ENCODE results near the gene SFTPB.
A peak's percentile ranks its signal among the peaks of the same experiment; 100 is the strongest.
"Not testable (repeated sequence)": the region's sequence is repeated elsewhere in the genome, so short reads cannot be mapped to it uniquely, and the experiment has no call there.

SFTPB gene

DNA sequence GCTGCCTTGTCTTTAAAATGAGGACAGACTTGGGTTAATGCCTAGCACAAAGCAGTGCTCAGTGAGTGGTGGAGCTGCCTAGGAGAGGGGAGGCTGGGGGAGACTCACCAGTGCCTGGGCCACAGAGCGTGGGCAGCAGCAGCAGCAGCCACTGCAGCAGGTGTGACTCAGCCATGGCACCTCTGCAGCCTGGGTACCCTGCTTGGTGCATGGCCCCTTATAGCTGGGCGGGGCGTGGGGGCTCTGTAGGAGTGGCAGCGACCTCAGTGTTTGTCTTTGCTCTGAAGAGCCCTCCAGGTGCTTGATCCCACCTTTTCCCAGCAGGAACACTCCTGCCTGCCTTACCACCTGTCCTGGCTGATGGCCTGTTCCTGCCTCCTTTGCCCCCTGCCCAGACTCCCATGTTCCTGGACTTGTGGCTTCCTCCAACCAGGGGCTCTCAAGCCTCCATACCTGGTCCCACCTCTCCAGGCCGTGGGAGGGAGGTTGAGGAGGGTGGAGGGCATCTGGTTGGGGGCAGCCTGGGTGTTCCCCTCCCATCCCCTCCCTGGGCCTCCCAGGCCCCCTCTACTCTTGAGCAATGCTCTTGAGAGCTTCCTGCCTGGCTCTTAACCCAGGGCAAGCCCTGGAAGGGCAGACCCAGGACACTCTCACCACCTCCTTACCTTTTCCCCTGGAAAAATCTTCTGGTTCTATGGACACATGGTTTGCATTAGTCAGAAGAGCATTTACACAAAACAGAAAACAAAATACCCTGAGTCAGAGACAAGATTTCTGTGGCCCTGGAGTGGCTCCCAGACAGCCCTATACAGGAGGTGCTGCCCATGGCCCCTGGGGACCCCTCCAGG is at the start of gene SFTPB:
SFTPB (minus strand) TSS at position 191 of the 848 bp plus-strand sequence; CDS start at position 175, 16 bp downstream.
- no peak for DNase-seq (ENCODE audit: low spot score)

DNA sequence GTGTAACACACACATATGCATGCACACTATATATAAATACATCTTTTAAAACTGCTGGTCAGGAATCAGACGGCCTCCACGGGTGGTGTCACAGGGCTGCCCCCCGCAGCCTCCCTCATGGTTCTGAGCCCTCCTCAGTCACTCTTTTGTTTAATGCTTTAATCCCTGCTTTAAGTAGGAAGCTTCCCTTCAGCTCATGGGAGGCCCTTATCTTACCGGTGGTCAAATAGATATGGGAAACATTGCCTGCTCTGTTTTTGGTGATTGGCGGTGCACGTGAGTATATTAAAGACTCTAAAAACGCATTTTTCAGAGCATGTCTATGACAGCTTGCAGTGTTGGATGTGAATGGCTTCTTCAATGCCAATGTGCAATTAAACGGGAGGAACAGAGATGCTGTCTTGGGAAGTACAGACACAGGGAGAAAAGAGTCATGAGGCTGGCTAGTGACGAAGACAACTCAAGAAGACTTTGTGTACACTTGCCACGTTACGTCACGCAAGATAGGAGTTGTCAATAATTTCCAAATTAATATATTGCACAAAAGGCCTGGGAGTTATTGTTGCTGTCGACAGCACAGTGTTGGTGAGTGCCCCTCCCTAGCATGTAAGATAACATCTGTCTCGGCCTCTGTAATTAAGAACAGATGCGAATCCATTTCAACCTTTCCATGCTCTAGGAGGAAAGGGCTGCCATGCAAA is 49.5 kb upstream of the SFTPB start:
- no peak for DNase-seq (ENCODE audit: low spot score)

DNA sequence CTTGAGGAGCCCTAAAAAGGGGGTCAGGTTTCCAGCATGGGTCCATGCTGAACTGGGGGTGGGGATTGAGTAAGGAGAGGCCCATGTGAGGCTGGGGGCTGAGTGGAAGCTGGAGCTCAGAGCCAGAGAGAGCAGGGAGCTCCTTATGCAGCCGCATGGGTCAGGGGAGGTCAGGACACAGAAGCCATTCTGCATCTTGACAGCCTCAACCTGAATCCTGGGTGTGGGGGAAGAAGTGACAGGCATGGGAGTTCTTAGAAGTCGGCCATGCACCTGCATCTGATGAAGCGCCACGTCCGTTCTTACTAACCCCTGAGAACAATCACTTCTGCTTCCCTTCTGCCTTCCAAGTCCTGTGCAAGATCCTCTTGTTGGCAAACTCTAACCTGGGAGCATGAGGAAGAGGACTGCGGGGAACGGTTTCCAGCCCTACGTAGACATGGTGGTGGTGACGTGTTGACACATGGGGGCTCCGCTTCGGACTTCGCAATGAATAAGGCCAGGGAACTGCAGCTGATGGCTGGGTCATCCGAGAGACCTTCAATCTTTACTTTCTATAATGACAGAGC is 48.4 kb upstream of the SFTPB start:
- DNase-seq (ENCODE audit: low spot score): no peak

DNA sequence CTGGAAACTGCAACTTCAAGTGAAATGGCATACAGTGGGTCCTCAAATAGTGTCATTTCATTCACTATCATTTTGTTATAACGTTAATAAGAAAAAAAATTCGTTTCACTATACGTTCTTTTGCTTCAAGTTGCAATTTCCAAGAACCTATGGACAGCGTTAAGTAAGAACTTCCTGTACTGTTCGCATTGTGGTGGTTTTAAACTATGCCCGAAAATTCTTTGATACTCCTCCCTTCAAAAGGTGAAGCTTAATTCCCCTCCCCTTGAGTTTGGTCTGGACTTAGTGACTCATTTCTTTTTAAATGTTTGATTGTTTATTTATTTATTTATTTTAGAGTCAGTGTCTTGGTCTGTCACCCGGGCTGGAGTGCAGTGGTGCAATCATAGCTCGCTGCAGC is 46.8 kb upstream of the SFTPB start:
- no peak for DNase-seq (ENCODE audit: low spot score)

DNA sequence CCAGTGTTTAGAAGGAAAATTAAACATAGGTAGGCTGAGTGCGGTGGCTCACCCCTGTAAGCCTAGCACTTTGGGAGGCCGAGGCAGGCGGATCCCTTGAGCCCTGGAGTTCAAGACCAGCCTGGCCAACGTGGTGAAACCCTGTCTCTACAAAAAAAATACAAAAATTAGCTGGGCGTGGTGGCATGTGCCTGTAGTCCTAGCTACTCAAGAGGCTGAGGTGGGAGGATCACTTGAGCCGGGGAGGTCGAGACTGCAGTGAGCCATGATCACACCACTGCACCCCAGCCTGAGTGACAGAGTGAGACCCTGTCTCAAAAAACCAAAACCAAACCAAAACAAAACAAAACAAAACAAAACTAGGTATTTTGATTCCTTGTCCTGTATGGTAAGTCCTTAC is 46.4 kb upstream of the SFTPB start:
- DNase-seq (ENCODE audit: low spot score): not testable (repeated sequence)

DNA sequence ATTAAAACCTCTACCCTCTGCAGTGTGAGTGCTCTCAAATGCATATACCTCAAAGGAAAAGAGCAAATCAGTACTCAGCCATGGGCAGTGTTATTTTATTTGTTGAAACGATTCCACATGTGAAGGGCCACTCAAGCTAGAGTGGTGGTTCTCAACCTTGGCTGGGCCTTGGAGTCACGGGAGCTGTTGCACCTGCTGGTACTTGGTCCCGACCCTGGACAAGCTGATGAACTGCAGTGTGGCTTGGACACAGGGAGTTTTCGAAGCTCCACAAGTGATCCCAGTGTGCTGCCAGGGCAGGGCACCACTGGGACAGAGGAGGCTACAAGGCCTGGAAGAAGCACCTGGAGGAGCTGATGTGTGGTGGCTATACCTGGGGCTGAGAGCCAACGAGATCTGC is 45.8 kb upstream of the SFTPB start:
- DNase-seq (ENCODE audit: low spot score): no peak

DNA sequence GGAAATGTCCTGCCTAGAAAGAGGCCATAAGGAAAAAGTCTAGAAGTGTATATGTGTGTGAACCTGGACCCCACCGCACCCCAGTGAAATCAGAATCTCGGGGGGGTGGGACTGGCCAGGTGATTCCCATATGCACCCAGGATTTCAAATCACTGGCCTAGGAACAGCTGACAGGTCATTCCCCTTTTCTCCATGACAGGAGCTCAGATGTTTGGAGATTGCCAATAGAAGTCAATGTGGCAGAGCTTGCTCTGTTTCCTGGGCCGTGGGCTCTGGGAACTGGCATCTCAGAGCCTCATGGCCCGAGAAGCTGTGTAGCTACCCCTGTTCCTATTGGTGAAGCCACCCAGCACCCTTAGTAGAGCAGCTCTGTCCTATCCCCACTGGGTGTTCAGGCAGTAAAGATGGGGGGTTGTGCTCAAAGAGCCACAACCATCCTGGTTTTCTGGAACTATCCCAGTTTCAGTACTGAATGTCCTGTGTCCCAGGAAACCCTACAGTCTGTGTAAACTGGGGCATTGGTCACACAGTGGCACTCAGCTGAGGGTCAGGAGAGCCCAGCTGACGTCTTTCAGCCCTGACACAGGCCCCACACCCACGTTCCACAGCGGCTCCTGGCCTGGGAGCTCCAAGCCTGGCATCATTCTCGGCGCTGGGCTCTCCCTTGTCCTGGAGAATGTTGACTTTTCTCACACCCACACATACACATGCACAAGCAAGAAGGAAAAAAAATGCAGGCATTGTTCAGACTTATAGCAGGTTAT is 45.0 kb upstream of the SFTPB start:
- DNase-seq (ENCODE audit: low spot score): no peak

DNA sequence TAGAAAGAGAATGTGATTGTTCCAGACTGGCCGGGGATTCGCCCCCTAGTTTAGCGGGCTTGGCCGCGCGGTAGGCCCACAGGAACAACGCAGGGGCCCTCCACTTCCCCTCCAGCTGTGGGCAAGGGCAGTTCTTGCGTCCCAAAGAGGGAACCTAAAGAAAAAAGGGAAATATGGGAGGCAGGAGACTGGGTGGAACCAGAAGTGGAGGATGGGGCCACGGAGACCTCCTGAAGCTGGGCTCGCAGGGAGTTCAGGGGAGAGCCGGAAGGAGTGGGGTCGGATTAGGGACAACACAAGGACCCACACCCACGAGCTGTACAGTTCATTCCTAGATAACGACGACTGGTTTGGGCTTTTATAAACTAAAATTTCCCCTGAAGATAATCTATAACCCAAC is 44.3 kb upstream of the SFTPB start:
- DNase-seq (ENCODE audit: low spot score): no peak

DNA sequence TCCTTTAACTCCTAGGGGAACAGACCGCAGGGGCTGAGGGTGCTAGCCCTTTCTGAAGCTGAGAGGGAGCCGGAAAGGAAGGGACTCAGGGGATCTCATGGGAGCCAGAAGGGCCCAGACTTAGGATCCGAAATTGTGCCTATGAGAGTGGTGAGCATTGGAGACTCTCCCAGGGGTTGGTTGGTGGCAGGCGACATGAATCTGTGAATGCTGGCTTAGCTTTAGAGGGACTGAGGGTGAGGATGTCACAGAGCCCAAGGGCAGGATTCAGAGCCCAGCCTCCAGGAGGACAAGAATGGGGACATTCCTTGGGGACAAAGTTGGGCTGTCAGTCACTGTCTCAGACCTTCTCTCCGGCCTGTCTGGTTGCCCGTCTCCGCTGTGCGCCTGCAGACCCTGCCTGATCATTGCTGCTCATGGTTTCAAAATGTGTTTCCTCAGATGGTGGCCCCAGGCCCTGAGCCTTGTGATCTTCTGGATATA is 43.6 kb upstream of the SFTPB start:
- no peak for DNase-seq (ENCODE audit: low spot score)

DNA sequence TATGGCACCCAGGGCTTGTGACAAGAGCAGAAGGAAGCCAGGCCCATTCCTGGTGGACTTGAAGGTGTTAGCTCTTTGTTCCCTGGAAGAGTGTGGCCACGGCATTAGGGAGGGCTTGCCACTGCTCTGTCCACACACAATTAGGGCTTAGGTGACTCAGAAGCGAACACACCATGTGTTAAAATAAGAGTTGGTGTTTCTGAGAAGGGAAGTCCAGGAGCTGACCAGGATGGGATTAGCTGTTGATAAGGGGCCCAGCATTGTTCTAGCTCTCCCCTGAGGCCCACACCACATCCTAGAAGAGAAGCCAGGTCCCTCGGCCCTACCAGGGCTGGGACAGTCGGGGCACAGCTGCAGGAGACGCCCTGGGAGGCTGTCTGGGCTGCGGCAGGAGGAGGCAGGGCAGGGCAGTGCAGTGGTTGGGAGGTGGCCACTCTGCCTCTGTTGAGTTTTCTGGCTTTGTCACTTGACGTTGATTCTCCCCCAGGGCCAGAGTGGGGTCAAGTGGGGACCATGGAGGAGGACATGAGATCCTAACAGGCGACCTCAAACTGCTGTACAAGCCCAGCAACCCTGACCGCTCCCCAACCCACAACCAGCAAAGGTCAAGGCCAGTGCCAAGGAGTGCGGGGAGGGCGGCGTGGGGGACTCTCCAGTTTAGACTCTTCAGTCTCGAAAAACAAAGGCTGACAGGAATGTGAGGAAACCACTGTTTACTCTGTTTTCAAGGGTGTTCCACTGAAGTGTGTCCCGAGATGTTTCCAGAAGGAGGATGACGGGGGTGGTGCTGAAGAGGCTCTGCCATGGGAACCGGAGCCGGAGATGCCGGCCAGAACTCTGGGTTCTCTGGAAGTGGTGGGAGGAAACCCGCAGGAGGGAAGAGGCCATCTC is 42.9 kb upstream of the SFTPB start:
- DNase-seq (ENCODE audit: low spot score): no peak

DNA sequence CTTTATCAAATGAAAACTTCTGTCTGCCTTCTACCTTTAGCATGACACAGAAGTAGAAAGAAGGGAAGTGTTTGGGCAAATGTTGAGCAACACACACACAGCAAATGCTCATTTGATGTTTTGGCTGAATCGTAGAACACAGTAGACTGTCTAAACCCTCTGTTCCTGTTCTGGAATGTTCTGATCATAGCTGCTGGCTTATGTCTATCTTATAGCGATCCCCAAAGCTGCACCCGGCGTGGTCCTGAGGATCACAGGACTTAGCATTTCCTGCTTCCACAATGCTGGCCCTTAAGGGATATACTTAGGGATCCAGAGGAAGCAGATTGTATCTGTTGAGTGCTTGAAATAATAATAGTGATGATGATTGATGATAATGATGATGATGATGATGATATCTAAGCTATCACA is 41.4 kb upstream of the SFTPB start:
- DNase-seq (ENCODE audit: low spot score): no peak

DNA sequence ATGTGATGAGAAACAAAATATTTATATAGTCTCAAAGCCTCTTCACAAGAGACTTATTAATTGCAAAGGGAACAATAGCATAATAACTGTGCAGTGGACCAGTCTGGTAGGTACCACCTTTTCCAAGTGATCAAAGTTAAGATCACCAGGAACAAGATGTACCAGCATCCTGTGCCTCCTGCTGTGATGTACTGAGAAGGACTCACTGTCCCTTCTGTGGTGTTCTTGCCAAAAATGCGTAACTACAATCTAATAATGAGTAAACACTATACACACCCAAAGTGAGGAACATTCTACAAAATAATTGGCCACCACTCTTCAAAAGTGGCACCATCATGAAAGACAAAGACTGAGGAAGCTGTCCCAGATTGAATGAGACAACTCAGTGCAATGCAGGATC is 40.6 kb upstream of the SFTPB start:
- no peak for DNase-seq (ENCODE audit: low spot score)

DNA sequence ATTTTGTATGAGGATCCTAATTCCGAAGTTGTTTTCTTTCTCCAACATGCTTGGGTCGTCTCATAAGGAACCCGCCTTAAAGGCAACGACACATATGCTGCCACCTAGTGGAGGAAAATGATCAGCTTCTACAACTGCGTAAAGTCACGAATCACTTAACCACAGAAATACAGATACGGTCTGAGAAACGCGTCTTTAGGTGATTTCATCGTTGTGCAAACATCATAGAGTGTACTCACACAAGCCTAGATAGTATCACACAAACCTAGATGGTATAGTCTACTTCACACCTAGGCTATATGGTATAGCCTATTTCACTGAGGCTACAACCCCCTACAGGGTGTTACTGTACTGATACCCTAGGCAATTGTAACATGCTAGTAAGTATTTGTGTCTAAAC is 39.3 kb upstream of the SFTPB start:
- peak; percentile 86 for DNase-seq (ENCODE audit: low spot score)

DNA sequence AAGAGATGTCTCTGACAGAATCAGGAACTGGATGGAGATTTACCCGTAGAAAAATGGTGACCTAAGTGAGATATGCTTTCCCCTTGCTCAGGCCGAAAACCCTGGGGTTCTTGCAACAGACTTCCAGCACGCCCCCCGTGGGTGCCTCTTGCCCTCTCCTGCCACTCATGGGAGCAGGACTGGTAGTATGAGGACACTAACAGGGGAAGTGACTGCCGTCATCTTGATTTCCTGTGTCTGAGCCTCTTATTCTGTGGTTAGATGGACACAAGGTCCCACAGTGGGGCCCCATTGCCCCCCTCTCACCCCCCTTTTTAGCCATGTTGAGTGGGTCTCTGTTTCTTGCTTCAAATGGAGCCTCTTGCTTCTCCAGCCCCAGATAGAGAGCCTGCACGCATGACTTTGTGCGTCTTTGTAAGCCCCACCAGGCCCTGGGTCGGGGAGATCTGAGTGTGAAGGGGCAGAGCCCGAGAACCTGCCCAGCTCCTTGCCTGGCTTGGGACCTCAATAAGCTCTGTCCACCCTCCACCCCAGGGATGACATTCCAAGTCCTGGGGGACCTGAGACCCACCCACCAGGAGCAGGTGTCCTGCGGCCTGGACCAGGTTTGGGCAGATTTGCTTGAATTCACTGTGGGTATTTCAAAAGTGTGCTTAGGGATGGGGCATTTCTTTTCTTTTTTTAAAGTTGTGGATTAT is 38.7 kb upstream of the SFTPB start:
- no peak for DNase-seq (ENCODE audit: low spot score)

DNA sequence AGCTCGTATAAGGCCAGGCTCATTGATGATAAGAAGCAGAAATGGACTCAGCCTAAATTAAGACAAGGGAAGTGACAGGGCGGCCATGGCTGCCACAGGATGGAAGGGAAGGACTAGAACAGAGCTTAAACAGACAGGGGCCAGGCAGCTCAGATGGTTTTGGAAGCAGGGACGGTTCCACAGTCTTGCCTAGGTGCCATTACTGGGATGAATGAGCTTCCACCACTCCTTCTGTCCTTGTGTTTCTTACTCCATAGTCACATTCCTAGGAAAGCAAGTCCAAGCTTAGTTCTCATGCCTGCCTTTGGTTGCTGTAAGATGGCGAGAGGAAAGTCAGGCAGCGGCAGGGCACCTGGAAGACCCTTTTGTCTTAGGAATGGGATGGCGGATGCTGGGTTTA is 38.1 kb upstream of the SFTPB start:
- DNase-seq (ENCODE audit: low spot score): no peak

DNA sequence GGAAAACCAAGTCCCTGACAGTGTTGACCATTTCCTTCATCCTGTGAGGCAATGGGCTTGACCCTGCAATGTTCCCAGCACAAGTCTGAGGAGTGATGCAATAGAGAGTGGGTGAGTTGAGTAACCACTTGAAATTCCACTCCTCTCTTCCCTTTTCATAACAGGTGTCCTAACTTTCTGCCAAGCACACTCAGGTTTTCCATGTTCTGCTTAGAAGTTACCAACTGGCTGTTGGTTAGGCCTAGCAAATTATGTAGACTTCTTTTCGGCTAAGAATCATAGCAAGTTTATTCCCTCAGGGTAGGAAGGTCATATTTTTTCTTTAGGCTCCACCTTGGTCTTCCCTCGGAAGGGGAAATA is 37.7 kb upstream of the SFTPB start:
- no peak for DNase-seq (ENCODE audit: low spot score)

DNA sequence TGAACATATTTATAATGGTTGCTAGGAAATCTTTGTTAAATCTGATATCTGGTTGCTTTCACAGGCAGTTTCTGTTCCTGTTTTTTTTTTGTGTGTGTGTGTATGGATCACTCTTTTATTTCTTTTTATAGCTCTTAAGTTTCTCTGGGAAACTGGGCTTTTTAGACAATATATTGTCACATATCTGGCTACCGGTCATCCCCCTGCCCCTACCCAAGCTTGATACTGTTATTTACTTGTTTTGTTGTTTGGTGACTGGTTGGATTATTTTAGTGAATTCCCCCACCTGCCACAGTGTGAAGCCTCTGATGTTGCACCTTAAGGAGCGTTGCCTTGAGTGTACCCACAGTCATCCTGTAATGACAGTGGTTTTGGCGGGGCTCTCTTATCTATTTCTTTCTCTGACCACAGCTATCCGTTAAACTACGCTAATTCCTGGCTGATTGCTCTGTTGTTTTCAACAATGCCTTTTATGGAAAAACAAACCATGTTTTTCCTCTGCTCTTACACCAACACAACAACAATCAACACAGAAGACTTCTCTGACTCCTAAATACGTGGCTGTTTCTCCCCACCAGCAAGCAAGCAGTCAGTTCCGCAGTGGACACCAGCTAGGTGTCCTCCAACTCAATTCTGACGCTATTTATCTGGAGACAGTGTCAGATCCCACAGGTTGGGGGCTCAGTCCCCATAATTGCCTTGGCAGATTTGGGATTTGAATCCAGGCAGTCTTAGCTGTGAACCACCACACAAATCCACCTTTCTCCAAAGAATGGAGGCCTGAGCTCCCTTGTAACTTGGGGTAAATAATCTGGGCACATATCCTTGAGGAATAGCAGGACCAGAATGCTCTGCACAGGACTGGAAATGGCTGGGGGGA is 37.0 kb upstream of the SFTPB start:
- no peak for DNase-seq (ENCODE audit: low spot score)

DNA sequence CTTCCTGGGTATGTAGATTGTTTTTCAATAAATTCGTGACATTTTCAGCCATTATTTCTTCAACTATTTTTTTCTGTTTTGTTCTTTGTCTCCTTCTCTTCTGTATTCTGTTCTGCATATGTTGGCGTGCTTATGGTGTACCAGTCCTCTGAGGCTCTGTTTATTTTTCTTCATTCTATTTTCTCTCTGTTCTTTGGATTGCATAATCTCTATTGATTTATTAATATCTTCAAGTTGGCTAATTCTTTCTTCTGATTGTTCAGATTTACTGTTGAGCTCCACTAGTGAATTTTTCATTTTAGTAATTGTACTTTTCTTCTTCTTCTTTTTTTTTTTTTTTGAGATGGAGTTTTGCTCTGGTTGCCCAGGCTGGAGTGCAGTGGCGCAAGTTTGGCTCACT is 36.0 kb upstream of the SFTPB start:
- no peak for DNase-seq (ENCODE audit: low spot score)

DNA sequence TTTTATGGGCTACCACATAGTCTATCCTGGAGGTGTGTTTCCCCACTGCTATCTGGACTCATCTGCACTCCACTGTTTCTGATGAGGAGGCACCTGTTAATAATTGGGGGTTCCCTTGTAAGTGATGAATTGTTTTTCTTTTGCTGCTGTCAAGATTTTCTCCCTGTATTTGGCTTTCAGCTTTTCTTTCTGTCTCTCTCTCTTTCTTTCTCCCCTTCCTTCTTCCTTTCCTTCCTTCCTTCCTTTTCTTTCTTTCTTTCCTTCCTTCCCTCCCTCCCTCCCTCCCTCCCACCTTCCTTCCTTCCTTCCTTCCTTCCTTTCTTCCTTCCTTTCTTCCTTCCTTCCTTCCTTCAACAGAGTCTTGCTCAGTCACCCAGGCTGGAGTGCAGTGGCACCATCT is 35.3 kb upstream of the SFTPB start:
- no peak for DNase-seq (ENCODE audit: low spot score)

DNA sequence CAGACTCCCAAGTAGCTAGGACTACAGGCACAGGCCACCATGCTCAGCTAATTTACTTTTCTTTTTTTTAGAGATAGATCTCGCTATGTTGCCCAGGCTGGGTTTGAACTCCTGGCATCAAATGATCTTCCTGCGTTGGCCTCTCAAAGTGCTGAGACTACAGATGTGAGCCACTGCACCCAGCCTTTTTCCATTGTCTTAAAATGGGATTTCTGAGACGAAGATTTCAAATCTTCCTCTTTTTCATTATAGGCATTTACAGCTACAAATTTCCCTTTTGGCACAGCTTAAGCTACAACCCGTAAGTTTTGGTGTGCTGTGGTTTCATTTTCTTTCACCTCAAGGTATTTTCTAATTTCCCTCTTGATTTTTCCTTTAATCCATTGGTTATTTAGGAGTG is 34.8 kb upstream of the SFTPB start:
- DNase-seq (ENCODE audit: low spot score): no peak
